HG02870 (cell line): ENCODE data around the gene BCL2L13.

Experiments used
- ATAC-seq: cut with Tn5 transposase; IDR thresholded peaks from one replicate; pipeline ENCODE4 v1.9.1; 2021; ENCODE audit warnings: mild to moderate bottlenecking, moderate library complexity; ENCODE audit not compliant: unreplicated experiment

The BCL2L13 gene

DNA sequence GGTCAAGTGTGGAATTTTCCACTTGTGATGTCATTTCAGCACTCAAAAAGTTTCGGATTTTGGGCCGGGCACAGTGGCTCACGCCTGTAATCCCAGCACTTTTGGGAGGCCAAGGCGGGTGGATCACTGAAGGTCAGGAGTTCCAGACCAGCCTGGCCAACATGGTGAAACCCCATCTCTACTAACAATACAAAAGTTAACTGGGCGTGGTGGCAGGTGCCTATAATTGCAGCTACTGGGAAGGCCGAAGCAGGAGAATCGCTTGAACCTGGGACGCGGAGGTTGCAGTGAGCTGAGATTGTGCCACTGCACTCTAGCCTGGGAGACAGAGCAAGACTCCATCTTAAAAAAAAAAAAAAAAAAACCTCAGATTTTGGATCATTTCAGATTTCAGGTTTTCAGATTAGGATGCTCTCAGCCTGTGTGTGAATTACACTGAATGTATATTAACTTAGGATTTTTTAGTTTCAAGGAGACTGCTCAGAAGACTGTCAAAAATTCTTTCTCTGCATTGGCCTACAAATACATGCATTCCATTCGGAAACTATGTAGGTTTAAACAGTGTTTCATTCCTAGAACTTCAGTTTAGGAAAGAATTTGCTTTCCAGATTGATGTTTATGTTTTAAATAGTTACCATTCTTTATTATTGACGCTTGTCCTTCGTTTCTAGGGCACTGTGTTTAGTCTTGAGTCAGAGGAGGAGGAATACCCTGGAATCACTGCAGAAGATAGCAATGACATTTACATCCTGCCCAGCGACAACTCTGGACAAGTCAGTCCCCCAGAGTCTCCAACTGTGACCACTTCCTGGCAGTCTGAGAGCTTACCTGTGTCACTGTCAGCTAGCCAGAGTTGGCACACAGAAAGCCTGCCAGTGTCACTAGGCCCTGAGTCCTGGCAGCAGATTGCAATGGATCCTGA, 87.7 kb downstream of the BCL2L13 start:
- no peak for ATAC-seq

- no peak for ATAC-seq
These were observed 88.7 kb downstream of the BCL2L13 start for GRCh38 chr22:17726928-17727897.

DNA sequence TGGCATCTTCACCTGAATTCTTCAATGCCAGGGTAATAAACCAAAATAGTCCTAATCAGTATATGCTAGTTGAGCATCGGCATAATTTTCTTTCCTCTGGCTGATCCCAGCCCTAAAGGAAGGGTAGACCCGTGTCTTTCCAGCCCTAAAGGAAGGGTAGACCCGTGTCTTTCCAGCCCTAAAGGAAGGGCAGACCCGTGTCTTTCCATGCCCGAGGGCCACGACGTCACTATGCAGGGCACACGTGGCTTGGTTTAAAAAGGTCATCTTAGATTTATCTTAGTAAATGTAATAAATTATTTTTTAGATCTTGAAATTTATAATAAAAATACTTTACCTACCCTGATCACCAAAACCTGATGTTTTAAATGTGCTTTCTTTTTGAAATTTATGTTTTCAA, 90.2 kb downstream of the BCL2L13 start:
- no peak for ATAC-seq

DNA sequence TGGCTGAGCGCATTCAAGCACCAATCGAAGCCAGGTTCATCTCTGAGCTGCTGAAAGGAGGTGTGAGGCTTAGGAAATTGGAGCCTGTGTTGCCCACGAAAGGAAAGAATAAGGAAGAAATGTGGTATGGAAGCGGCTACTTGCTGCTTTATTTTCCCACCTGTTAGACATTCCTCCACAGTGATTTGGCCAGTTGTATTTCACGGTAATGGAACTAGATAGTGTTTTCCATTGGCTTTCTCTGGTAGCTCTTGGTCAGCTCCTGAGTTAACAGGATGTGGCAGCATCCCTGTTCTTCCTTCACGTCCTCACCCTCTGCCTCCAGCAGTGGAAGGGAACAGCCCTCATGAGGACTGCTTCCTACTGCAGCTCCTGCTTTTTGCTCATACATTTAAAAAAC, 91.0 kb downstream of the BCL2L13 start:
- no peak for ATAC-seq

DNA sequence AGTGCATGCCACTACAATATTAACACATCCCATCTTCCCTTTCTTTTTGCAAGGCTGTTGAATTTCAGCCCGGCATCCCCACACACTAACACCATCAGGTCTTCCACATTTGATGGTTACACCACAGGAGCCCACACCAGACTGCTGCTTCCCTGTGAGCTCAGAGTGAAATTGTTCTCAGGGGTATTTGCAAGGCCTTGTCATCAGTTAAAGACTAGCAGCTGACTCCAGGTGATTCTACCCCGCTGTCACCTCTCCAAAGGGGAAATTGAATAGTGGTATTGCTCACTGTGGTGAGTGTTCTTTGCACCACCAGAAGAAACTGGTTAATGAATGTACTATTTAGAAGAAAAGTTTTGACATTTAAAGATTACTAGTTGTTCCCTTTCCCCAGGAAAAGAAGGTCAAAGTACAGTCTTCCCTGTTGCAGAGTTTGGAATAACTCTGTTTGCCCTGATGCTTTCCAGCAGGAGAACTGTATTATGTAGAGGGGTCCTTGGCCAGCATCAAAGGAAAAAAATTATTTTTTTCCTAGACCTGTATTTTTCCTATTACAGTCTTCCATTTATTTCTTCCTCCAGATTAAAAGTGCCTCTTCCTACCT, 93.8 kb downstream of the BCL2L13 start:
- no peak for ATAC-seq

- ATAC-seq = no peak
These were observed 94.9 kb downstream of the BCL2L13 start for GRCh38 chr22:17733466-17733865.

GRCh38 chr22:17734187-17734586, 95.6 kb downstream of the BCL2L13 start:
- no peak for ATAC-seq

- no peak for ATAC-seq
These were observed 100.0 kb downstream of the BCL2L13 start for GRCh38 chr22:17738386-17739128.

DNA sequence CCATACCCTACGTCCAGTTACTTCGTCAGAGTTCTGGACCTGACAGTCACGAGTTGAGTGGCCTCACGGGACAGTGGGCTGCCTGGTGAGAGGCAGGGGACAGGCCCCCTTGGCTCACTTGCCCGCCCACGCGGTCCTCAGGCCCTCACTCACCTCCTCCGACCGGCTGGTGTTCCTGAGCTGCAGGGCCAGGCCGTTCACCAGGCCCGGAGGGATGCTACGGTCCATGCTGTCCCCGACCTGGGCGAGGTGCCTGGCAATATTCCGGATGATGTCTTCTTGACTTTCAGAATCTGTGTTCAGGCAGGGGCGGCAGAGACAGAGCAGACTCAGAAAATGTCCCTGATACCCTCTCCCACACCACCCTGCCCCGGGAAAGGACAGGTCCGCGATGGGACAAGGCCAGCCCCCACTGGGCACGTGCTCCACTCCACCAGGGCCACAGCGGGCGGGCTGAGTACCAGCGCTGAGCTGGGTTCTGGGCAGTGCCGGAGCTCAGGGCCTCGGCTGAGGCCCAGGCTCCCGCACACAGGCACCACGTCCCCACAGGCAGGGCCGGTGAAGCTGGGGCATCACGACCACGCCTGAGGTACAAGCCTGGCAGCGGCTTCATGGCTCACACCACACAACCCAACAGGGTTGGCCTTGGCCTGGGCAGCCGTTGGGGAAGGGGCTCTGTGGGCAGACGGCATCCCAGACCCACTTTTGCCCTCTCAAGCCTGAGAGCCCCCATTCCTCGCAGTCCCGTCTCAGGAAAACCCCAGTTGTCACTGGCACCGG, 100.8 kb downstream of the BCL2L13 start:
- no peak for ATAC-seq

DNA sequence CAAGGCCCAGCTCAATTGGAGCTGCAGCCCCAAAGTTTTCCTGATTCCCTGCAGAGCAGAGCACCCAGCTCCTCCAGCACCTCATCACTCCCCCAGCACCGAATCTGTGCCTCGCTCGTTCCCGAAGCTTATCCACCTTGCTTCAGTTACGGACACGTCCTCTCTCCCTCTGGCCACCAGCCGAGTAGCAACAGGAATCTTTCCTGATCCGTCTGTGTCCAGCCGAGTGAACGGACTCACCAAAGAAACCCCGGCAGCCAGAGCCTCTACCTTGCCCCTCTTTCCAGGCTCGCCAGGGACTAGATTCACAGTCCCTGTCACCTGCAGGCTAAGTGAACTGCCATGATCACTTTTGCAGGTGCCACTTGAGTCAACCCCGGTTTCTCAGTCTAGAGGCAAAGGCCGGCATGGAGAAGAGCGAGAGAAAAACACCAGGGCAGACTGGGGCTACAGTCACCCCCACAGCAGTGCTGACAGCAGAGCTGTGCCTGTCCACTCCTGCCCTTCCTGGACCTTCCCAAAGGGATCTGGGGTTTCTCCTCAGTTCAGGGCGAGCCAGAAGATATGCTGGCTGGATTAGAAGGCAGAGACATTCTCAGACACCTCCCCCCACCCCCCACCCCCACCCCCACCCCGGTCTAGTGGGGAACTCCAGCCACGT, 103.4 kb downstream of the BCL2L13 start:
- ATAC-seq = no peak

GRCh38 chr22:17742527-17742902, 104.0 kb downstream of the BCL2L13 start:
- no peak for ATAC-seq

- ATAC-seq = no peak
These were observed 105.3 kb downstream of the BCL2L13 start for GRCh38 chr22:17743661-17744411.

- no peak for ATAC-seq
These were observed 105.9 kb downstream of the BCL2L13 start for GRCh38 chr22:17744430-17744829.

GRCh38 chr22:17746916-17747315, 108.4 kb downstream of the BCL2L13 start:
- ATAC-seq = no peak

GRCh38 chr22:17748555-17749353, 110.2 kb downstream of the BCL2L13 start:
- ATAC-seq = no peak

- ATAC-seq = no peak
These were observed 111.2 kb downstream of the BCL2L13 start for GRCh38 chr22:17749605-17750395.

DNA sequence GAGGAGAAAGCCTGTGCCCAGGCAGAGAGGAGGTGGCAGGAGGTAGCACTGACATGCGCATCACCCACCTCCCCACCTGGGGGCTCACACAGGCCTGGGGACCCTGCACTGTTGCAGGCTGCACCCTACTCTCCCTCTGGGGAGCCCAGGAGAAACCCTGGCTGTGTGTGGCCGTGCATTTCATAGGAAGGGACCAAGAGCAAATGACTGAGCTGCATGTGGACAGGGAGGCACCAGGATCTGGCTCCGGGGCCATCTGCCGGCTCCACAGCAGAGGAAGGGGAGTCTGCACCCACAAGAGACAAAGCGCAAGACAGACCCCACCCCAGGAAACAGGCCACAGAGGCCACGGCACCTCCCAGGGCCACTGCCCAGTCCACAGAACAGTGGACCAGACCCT, 113.0 kb downstream of the BCL2L13 start:
- no peak for ATAC-seq
